RKO (cell line): ENCODE measurements around the gene KANK3.
"Not testable (repeated sequence)": the region's sequence is repeated elsewhere in the genome, so short reads cannot be mapped to it uniquely, and the experiment has no call there.

Experiments
- DNase-seq: peaks from one replicate; pipeline ENCODE4 v3.0.0-alpha.2; 2016; ENCODE audit warnings: low spot score

The KANK3 gene

DNA sequence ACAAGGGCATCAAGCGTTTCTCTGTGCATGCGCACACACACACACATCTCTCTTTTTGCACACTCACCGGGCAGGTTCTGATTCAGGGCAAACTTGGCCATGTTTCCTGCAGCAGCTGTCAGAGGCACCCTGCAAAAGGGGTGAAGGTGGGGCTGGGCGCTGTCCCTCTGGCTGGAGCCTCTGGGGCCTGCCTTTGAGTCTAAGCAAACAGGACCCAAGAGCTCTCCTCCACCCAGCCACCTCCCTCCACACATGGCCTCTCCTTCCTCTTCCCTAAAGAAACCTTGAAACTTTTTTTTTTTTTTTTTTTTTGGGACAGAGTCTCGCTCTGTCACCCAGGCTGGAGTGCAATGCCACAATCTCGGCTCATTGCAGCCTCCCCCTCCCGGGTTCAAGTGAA lies 5.3 kb downstream of the KANK3 start:
- no peak for DNase-seq

GRCh38 chr19:8336660-8337059 lies 6.4 kb downstream of the KANK3 start:
- no peak for DNase-seq

- DNase-seq = no peak
Measured at GRCh38 chr19:8336072-8336569, 6.9 kb downstream of the KANK3 start.

DNA sequence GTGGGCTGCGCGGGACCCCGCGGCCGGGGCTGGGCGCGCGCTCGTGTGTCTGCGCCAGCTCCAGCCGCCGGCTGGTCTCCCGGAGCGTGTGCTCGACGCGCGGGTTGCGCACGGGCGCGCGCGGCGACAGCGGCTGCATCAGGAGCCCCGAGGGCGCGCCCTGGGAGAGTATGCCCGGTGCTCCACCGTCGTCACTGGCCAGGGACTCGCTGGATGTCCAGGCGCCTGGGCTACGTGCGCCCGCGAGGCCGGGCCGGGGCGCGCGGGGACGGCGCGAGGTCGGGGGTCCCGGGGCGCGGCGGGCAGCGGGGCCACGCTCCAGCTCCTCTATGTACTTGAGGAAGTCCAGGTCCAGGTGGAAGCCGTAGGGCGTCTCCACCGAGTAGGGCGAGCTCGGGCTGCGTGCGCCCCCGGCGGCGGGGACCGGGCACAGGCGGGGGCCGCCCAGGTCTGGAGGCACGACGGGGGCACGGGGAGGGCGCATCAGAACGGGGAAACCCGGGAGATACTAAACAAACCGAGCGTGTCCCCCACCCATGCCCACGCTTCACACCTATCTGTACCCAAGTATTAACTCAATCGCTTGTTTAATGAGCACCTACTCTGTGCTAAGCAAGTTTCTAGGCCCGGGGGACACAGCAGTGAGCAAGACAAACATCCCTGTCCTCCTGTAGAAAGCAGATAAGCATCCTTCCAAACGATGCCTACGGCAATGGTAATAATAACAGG lies 7.6 kb downstream of the KANK3 start:
- DNase-seq = no peak

- peak; percentile 79 for DNase-seq
Measured at GRCh38 chr19:8334458-8335342, 8.4 kb downstream of the KANK3 start.

GRCh38 chr19:8333767-8334457 lies 9.2 kb downstream of the KANK3 start:
- DNase-seq = no peak

GRCh38 chr19:8332976-8333766 lies 9.9 kb downstream of the KANK3 start:
- no peak for DNase-seq

- no peak for DNase-seq
Measured at GRCh38 chr19:8331263-8331845, 11.7 kb downstream of the KANK3 start.

GRCh38 chr19:8329996-8330395 lies 13.1 kb downstream of the KANK3 start:
- no peak for DNase-seq

DNA sequence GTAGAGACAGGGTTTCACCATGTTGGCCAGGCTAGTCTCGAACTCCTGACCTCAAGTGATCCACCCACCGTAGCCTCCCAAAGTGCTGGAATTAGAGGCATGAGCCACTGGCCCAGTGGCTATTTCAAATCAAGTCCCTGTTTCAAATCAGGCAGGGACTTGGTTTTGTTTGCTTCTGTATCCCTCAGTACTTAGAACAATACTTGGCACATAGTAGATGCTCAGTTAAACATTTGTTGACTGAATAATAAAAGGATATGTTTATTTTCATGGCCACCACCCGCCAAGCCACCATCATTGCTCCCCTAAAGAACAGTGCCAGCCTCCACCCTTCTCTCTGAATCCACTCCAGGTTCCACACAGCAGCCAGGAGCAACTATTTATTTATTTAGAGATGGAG lies 17.6 kb downstream of the KANK3 start:
- no peak for DNase-seq

DNA sequence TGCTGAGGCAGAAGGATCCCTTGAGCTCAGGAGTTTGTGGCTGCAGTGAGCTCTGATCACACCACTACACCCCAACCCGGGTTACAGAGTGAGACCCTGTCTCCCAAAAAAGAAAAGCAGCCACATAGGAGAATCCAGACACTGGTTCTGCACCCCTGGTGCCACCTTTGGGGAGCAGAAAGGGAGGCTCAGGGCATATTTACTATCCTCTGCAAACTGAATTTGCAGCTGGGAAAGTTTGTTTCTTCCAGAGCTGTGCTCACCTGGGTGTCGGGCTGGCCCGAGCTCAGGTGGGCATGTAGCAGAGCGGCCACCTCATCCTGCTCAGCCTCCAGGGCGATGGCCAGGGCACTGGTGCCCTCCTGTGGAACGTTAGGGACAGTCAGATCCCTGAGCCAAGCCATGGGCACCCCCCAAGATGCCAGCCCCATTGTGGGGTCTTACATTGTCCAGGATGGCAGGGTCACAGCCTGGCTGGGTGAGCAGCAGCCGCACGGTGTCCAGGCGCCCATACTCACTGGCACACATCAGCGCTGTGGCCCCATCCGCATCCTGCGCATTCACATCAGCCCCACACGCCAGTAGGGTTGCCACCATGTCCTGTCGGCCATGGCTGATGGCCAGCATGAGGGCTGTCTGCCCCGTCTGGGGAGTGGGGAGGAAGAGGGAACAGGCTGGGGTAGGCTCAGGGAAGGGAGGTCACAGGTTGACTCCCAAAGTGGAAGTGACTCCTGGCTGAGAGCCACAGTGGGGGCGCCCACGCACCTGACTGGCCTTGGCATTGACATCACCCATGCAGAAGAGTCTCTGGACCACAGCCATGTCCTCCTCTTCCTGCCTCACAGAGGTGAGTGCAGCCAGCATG lies 18.6 kb downstream of the KANK3 start:
- DNase-seq = peak; percentile 57

DNA sequence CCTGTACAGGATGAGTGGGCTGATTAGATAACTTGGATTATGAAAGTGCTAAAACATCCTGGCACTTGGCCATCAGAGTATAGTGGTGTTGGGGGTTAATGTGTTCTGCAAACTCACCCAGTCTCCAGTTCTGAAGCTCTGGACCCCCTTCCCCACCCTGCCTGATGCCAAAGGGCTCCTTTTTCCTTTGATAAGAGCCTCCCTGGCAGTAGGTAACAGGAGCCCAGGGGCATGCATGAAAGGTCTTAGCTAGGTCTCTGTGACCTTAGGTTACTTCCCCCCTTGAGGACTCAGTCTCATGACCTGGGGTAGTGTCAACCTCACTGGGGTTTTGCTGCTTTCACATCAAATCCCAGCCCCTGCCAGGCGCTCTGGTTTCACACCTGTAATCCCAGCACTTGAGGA lies 19.3 kb downstream of the KANK3 start:
- DNase-seq = no peak

DNA sequence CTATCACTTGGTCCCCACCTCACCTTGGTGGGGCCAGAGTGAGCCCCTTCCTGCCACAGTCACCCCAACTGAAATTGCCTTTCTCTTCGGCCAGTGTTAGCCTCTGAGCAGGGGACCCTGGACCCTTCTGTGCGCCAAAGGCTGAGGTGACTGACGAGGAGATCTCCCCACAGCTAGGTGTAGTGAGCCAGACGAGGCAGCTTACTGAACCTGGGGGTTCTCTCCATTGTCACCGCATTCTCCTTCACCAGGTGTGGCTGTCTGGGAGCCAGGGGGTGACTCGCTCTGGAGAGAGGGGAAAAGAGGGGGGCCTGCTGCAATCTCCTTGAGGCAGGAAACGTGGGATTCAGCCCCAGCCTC lies 20.4 kb downstream of the KANK3 start:
- DNase-seq = no peak

DNA sequence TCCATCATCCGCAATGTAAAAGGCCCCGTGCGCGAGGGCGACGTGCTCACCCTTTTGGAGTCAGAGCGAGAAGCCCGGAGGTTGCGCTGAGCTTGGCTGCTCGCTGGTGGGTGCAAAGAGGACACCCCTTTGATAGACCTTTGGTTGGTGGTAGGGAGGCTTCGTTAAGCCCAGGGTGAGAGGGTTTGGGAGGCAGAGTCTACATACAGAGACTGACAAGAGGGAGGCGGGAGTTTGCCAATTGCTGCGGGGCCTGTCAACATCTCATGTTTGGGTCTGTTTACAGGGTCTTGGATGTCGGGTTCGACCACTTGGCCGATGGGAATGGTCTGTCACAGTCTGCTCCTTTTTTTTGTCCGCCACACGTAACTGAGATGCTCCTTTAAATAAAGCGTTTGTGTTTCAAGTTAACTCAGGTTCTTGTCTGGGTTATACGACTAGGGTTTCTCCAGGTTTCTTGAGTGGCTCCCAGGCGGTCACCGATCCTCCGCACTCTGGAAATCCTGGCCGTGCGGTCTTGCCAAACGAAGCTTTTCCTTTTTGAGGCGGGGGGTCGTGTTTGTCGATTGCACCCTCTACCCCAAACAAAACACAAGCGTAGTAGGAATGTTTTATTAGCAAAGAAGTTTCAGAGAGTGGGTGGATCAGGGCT lies 20.9 kb downstream of the KANK3 start:
- no peak for DNase-seq

DNA sequence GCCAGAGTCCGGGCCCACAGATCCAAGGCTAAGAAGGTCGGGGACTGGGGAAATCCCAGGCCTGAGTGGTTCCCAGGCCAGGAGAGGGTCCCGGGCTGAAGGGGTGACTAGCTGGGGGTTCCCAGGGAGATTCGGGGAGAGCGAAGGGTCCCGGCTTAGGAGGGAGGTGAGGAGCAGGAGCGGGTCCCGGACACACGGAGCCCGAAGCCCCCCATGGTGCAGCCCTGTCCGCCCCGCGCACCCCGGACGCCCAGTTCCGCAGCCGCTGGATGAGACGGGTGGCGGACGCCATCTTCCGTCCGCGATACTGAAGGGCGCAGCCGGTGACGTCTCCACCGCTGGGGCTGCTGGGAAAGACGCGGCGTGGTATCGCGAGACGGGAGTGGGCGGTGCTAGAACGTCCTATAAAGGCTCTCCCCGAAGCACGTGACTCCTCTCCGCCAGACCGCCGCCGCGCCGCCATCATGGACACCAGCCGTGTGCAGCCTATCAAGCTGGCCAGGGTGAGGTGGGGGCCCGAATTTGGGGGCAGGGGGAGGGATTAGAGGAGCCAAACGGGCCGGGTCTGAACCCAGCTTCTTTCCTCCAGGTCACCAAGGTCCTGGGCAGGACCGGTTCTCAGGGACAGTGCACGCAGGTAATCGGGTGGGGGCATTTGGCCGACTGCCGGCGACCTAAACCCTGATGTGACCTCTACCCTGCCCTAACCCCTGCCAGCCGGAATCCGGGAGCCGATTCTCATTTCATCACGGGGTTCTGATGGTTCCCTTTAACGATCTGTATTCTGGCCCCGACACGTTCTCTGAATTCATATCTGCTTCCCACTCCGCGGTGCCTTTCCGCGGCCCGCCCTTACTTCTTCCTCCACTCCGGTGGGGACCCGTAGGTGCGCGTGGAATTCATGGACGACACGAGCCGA lies 21.7 kb downstream of the KANK3 start, which contains the start of the genes NDUFA7 and RPS28:
TSS of gene NDUFA7 (minus strand) at position 309 of the 919 bp plus-strand sequence. CDS start at position 292, 17 bp downstream.
TSS of gene RPS28 (plus strand) at position 430 of the 919 bp plus-strand sequence. CDS start at position 465, 35 bp downstream.
- peak; percentile 95 for DNase-seq

DNA sequence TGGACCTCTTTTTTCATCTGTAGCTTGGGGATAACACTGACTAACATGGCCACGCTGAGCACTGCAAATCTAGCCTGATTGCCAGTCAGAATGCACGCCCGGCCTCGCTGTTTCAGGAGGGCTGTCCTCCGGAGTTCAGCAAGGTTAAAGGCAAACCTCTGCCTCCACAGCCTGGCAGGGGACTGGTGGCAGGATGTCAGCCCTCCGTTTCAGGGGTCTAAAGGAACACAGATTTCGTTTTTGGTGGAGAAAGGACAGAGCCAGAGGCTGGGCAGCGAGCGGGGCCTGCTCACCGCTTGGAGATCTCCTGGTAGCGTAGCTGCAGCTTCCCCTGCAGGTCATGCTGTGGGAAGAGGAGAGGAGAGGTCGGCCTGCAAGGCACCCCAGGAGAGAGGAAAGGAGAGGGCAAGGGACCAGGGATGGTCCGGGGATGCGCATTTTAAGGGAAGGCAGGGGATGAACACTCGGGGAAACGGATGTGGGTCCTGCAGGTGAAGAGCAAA lies 22.4 kb downstream of the KANK3 start:
- DNase-seq = peak; percentile 55

DNA sequence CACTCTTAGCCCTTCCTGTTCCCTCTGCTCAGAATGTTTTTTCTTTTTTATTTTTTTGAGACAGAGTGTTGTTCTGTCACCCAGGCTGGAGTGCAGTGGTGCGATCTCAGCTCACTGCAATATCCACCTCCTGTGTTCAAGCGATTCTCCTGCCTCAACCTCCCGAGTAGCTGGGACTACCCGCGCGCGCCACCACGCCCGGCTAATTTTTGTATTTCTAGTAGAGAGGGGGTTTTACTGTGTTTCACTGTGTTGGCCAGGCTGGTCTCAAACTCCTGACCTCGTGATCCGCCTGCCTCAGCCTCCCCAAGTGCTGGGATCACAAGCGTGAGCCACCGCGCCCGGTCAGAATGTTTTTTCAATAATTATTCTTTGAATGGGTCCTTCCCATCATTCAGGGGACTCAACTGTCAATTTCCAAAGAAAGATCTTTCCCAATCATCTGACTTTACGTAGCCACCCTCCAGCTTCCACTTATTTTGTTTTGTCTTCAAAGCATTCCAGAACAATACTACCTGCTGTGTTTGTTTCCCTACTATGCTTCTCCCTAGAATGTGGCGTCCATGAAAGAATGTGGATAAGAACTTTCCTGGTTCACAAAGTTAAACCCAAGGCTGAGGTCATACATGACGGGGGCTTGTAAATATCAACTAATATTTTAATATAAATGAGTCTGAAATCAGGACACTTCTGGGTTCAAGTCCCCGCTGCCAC lies 23.1 kb downstream of the KANK3 start:
- no peak for DNase-seq

- DNase-seq = not testable (repeated sequence)
Measured at GRCh38 chr19:8318835-8319234, 24.2 kb downstream of the KANK3 start.
